Coronary artery (tissue), 2 donors: Measurements from ENCODE around the gene MAVS.
"Not testable (repeated sequence)": the region's sequence is repeated elsewhere in the genome, so short reads cannot be mapped to it uniquely, and the experiment has no call there.

Experiments used
- DNase-seq: peaks from one replicate; pipeline ENCODE4 v3.0.0-alpha.2; 2017; ENCODE audit warnings: low spot score
- H3K27ac ChIP-seq, 2 donors: fragments of 200-600 bp; sonication (generic); one replicate each; pipeline ENCODE4 v1.5.1; 2016 to 2019
- H3K4me3 ChIP-seq: fragments of 200-600 bp; sonication (generic); 2 replicates; pipeline ENCODE4 v1.5.1; 2016; ENCODE audit warnings: mild to moderate bottlenecking, moderate library complexity
- CTCF ChIP-seq: fragments of 200-600 bp; sonication (generic); IDR thresholded peaks from one replicate; pipeline ENCODE4 v1.5.1; 2019; ENCODE audit warnings: antibody characterized with exemption

The MAVS gene

GRCh38 chr20:3820901-3821727 is 25.5 kb upstream of the MAVS start:
- peak overlapping the region; percentile 95 to 98 for H3K27ac ChIP-seq
- peak overlapping the region; percentile 87 for H3K4me3 ChIP-seq
- TF ChIP-seq CTCF, result no peak
- DNase-seq, result no peak

- DNase-seq, result no peak
- Histone ChIP-seq H3K27ac (no peak overlapping the region), H3K4me3 (no peak overlapping the region)
- no peak for TF ChIP-seq CTCF
These were observed 24.6 kb upstream of the MAVS start for GRCh38 chr20:3821996-3822395.

- DNase-seq, result no peak
- no peak for TF ChIP-seq CTCF
- no peak overlapping the region for H3K27ac ChIP-seq
These were observed 22.8 kb upstream of the MAVS start for GRCh38 chr20:3823881-3824280.

GRCh38 chr20:3825526-3825925 is 21.1 kb upstream of the MAVS start:
- no peak for TF ChIP-seq CTCF

More at GRCh38 chr20:3823881-3824280, 22.8 kb upstream of the MAVS start:
- H3K4me3 ChIP-seq, result no peak overlapping the region

GRCh38 chr20:3826420-3826819 is 20.2 kb upstream of the MAVS start:
- Histone ChIP-seq H3K4me3 (no peak overlapping the region), H3K27ac (no peak overlapping the region)
- no peak for DNase-seq
- no peak for TF ChIP-seq CTCF

More at GRCh38 chr20:3825526-3825925, 21.1 kb upstream of the MAVS start:
- Histone ChIP-seq H3K4me3 (no peak overlapping the region), H3K27ac (no peak overlapping the region)
- no peak for DNase-seq

- DNase-seq, result no peak
- TF ChIP-seq CTCF, result no peak
- H3K4me3 ChIP-seq, result no peak overlapping the region
- no peak overlapping the region for H3K27ac ChIP-seq
These were observed 17.8 kb upstream of the MAVS start for GRCh38 chr20:3828798-3829197.

GRCh38 chr20:3829891-3830290 is 16.7 kb upstream of the MAVS start:
- DNase-seq, H3K27ac ChIP-seq, H3K4me3 ChIP-seq: not testable (repeated sequence)
